GM19240 (cell line): ENCODE data around the gene FAM107B.

Experiments used
- DNase-seq: peaks from one replicate; pipeline ENCODE4 v3.0.0; 2011; ENCODE audit warnings: low spot score; ENCODE audit not compliant: insufficient read length

The FAM107B gene

GRCh38 chr10:14560791-14561765 is 213.6 kb downstream of the FAM107B start:
- DNase-seq = no peak

DNA sequence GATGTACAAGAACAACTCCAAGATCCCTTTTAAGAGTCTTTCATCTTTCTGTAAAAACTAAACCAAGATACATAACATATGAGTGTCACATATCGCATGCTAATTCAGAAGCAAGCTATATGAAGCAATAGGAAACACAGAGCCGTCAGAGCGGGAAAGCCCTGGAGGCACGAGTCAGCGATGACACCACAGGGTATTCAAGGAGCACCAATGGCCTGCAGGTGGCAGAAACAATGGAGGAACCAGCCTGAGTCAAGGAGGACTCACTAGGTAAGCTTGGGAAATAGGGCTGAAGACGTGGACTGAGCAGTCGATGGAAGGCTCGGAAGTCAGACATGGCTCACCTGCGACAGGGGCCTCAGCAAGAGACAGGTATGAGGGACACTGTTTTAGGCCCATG is 214.4 kb downstream of the FAM107B start:
- DNase-seq = no peak

GRCh38 chr10:14558025-14558424 is 216.7 kb downstream of the FAM107B start:
- no peak for DNase-seq

DNA sequence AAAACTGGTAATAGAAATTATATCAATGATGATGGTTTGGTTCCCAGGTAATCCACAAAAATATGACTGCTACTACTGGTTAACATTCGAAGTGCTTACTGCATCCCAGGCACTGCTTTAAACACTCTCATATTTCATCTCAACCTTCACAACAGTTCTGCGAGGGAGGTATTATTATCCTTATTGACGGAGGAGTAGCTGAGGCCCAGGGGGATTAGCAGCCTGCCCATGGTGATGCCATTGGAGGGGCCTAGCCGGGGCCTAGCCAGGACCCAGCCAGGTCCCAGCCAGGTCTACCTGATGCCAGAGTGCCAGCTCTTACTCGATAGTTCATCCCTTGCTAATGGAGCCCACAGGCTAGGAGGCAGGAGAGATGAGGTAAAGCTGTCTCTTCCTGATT is 217.1 kb downstream of the FAM107B start:
- no peak for DNase-seq

DNA sequence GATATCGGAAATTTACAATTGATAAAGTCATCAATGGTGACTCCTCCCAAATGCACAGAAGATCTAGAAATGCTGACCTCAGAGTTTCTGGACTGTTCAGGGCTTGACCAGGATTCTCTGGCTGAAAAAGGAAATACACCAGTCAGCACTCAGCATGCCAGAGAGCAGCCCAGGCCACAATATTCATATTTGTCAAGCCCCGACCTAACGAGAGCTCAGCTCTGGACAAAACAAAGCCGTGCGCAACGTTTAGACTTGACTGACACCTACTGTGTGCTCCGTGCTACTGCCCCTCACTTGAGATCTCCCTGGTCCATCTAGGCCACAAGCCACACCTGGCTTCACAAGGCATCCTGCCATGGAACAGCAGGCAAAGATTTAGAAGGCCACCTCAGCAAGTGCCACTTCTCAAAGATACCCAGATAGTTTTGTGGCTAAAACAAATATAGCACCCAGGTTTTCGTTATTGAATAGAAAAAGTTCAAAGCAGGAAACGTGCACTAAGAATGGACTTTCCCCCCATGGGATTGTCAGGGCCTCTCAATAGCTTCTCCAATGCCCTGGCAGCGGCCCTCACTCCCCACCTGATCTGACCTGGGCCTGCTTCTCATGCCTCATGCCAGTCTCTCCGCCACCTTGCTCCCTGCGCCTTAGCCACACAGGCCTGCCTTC is 218.3 kb downstream of the FAM107B start:
- DNase-seq = peak; percentile 38

DNA sequence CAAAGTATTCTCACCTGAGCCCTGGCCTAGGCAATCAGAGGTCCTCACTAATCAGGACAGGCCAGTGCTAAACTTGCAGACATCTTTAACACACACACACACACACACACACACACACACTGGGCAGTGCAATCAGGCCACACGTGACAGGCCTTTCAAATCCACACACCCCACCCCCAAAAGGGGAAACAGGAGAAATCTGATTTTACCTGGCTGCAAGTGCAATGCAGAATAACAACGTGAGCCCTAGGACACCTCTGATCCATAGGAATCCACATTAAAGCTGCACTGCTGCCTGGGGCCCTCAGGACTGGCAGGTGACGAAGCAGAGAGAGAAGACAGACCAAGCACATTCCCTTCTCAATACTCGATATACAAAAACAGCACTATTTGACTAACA is 218.9 kb downstream of the FAM107B start:
- DNase-seq = no peak

DNA sequence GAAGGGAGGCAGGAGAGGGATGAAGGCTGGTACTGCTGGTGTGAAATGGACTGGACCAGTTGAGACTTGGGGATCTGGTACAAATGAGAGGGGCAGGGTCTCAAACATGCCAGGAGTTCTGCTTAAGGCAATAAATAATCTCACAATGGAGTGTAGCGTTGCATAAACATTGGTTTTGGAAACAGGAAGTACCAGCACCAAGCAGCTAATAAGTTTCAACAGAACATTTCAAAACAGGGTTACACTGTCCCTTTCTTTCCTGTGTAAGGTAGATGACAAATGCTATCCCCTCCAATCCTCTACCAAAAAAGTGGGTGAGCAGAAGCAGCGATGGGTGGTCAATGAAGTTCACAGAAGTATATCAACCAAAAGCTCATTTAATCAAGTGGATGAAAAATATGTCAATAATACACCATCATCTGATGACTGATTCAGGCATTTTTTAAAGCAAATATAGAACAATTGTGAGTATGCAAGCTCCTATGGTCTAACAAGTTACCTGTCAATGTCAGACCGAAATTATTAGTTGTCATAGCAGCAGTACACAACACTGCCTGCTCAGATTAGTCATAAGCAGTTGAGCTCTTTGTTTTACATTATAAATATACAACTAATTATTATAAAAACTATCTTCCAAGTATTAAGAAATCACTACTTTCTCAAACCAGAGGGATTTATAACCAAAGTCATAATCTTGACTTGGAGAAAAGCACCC is 220.0 kb downstream of the FAM107B start:
- DNase-seq = no peak

GRCh38 chr10:14554091-14554490 is 220.6 kb downstream of the FAM107B start:
- no peak for DNase-seq

DNA sequence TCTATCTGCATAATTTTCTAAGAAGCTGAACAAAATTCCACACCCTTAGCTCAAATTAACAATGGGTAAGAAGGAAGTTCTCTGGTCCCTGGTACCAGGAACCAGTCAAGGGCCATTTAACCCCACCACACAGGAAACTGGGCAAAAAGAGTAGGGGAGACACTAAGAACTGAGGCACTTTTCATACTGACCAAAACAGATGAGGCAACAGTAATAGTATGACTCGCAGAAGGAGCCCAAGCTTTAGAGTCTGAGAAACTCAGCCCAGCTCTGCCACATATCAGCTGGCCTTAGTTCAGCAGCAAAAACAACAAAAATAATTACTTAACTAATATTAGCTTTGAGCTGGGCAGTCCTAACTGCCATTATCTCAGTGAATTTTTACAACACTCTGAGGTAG is 221.2 kb downstream of the FAM107B start:
- no peak for DNase-seq

GRCh38 chr10:14552015-14552414 is 222.7 kb downstream of the FAM107B start:
- no peak for DNase-seq

GRCh38 chr10:14550471-14550981 is 224.2 kb downstream of the FAM107B start:
- no peak for DNase-seq

DNA sequence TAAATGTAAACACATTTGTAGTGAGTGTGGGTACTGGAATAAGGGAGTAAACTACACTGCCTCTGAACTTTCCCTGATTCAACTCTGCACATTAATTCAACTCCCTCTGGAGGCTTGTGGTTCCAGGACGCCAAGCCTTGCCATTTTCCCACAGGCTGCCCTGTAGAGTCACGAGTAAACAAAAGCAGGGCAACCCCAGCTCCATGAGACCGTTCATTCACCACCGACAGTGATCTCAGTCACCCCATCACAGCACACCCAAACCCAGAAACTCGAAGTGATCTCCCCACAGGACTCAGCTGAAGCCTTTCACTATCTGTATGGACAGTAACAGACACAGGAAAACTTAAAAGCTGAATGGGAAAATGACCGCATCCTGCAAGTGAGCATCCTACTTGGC is 225.2 kb downstream of the FAM107B start:
- no peak for DNase-seq

DNA sequence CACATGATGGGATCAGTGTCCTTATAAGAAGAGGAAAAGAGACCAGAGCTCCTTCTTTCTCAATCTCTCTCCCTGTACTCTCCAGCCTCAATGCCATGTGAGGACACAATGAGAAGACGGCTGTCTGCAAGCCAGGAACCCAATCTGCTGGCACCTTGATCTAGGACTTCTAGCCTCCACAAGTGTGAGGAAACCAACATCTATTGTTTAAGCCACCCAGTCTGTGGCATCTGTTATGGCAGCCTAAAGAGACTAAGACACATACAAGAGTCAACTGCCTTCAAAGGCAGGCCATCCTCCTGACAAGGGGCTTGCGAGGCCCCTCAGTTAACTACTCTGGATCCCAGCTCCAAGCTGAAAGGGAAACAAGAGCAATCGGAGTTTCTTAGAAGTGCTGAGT is 225.7 kb downstream of the FAM107B start:
- no peak for DNase-seq

GRCh38 chr10:14548474-14548873 is 226.2 kb downstream of the FAM107B start:
- DNase-seq = no peak

GRCh38 chr10:14547816-14548215 is 226.9 kb downstream of the FAM107B start:
- no peak for DNase-seq

DNA sequence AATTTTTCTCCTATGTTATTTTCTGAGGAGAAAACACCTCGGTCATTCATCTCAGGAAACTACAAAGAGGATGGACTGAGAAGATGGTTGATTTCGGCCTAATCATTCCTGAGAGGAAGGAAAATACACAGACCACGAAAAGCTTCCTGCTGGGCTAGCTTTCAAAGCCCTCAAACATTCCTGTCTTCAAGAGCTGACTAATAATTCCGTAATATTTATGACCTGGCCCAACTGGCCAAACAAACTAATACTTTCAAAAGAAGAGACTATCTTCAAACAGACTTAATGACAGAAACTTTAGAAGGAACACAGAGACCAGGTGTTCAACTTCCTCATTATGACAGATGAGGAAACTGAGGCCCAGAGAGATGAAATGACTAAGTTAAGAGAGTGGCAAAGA is 228.9 kb downstream of the FAM107B start:
- no peak for DNase-seq

DNA sequence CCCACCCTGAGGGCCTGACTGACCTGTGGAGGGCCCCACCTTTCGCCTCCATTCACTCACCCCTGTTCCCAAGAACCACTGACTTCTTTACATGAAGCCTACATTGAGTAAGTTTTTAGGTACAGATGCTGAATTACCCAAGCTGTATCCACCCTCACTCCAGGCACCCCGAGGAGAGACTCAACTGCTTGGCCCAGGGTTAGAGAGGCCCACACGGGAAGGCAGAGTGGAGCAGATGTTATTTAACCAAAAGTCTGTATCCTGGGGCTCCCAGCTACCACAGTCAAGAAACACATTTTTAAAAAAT is 230.8 kb downstream of the FAM107B start:
- DNase-seq = no peak

GRCh38 chr10:14543046-14543903 is 231.4 kb downstream of the FAM107B start:
- no peak for DNase-seq

DNA sequence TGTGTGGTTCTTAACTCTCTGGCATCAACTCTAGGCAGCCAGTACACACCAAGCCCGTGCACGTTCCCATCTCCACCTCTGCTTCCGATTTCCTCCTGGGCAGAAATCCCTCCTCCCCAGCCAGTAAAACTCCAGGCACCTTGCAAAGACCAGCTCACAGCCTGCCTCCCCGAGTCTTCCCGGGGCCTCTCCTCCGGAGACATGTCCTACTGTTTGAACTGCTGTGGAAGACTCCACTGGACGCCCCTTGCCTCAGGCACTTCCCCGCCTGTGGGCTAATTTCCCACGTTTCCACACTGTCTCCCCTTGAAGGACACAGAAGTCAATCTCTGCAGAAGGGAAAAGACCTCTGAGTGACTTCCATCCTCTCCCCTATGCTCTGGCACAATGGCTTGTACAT is 233.3 kb downstream of the FAM107B start:
- DNase-seq = no peak

GRCh38 chr10:14540611-14541010 is 234.1 kb downstream of the FAM107B start:
- no peak for DNase-seq

GRCh38 chr10:14540062-14540461 is 234.6 kb downstream of the FAM107B start:
- no peak for DNase-seq
